GM21381 (cell line): ENCODE data around the gene P2RX3.

Experiments used
- ATAC-seq: cut with Tn5 transposase; IDR thresholded peaks from one replicate; pipeline ENCODE4 v1.9.1; 2021; ENCODE audit warnings: mild to moderate bottlenecking, moderate library complexity; ENCODE audit not compliant: unreplicated experiment

The P2RX3 gene

DNA sequence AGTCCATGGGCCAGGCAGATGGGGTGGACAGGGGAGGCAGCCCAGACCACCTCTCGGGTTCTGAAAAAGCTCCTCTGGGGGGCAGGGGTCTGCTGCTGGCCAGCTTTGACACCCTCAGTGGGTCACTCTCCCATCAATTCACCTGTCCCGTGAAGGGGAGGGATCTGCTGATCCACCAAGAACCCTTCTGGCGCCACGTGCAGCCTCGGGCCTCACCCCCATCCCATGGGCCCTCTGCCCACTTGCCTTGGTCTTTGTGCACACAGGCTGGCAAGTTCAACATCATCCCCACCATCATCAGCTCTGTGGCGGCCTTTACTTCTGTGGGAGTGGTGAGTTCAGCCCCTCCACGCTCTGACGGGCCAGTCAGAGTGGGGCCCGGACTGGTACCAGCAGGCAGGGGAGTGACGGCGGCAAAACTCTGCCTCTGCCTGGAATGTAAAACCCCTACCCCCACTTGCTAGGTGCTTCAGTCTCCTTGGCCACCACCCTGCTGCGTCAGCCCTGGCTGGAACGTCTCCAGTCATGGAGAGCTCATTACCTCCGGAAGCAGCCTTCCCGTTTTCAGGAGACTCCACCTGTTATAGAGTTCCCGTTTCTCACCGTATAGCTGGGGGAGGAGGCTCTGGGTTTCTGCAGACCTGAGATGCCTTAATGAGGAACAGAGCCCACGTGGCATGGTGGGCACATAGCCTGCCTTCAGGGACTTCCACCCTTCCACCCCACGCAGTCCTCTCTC lies 30.1 kb downstream of the P2RX3 start:
- no peak for ATAC-seq

- ATAC-seq, result no peak
These were observed 30.7 kb downstream of the P2RX3 start for GRCh38 chr11:57368845-57369232.

DNA sequence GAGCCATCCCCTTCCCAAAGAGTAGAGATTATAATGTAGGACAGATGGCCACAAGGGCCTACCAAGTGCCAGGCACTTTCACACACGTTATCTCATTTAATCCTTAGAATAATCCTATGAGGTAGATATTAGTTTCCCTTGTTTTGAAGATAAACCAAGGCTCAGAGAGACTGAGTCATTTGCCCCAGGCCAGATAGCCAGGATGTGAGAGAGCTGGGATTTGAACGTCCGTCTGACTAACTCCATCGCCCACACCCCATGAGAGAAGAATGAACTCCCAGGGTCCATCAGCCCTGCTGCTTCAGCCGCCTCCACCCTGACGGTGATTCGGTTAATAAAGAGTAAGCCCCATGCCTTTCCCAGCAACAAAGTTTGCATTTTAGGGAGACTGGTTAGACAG lies 32.1 kb downstream of the P2RX3 start:
- no peak for ATAC-seq

DNA sequence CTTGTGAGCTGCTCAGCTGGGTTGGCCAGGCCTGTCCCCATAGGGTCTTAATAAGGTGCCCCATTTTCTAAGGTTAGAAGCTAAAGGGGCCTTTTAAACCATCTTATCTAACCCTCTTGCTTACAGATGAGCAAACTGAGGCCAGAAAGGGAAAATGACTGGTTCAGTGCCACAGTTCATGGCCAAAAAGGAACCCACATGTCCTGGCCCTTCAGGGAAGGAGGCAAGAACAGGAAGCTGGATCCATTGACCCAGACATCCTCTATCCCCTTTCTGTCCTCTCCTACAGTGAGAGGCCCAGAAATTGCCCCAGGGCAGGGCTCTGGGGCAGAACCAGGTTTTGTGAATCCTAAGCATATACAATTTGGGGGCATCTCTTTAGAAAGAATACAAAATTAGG lies 32.8 kb downstream of the P2RX3 start:
- no peak for ATAC-seq

DNA sequence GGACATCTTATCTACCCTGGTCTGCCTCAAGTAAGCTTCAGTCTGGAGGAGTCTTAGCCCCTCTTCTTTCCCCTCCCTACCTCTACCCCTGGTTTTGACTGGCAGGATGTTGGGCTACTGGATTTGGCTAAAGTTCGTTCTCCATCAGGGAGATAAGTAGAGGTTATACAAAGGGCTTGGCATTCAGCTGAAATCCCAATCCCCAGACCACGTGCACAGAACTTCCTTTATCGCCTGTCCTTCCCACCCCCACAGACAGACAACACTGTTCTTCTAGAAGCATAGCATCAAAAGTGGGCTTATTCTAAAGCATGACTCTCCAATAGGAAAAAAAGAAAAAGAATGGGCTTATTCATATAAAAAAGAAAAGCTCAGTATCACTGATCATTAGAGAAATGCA lies 35.0 kb downstream of the P2RX3 start:
- no peak for ATAC-seq

DNA sequence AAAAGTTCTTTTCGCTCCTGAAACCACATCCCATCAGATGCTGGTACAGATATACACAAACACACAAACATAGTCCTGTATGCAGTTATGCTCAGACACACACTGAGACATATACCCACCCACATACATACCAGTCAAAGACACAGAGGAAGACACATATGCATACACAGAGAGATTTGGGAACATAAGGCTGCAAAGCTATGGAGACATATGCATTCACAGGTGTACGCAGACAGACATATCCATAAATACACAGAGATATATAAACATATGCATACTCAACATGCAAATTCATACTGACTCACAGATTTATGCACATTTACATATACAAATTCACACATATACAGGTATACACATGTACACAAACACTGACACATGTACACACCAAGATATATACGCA lies 36.8 kb downstream of the P2RX3 start:
- ATAC-seq, result no peak

DNA sequence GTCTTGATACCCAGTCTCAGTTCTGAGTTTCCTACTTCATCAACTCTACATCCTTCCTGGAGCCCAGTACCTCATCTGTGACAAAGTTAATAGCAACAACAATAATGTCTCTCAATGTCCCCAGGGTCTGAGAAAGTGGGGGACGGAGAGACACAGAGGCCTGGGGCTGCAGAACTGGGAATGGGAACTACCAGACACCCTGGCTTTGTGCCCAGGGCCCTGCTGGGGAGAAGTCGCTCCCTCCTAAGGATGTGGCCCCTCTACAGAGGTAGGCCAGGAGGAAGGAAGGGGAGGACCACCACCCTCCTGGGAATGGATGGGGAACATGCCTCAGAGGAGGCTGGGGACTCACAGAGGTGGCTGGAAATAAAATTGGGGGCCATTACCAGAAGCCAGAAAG lies 37.3 kb downstream of the P2RX3 start:
- ATAC-seq, result no peak

GRCh38 chr11:57376095-57377090 lies 38.2 kb downstream of the P2RX3 start:
- no peak for ATAC-seq

- no peak for ATAC-seq
These were observed 39.0 kb downstream of the P2RX3 start for GRCh38 chr11:57377107-57377506.

DNA sequence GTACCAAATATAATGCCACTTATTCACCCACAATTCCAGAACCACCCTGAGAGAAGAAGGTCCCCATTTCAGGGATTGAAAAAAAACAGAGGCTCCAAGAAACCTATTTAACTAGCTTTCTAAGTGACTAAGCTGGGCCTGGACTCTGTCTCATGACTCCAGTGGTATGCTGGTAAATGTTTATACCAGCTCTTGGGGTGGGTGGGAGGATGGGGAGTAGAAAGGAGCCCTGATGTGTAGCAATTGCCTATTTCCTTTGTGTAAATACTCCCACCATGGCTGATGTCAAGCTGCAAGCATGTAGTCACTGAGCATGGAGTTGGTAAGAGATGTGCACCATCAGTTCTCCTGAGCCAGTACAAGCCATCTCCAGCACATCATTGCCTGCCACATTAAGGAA lies 40.0 kb downstream of the P2RX3 start:
- ATAC-seq, result no peak

- no peak for ATAC-seq
These were observed 41.6 kb downstream of the P2RX3 start for GRCh38 chr11:57379732-57380131.

DNA sequence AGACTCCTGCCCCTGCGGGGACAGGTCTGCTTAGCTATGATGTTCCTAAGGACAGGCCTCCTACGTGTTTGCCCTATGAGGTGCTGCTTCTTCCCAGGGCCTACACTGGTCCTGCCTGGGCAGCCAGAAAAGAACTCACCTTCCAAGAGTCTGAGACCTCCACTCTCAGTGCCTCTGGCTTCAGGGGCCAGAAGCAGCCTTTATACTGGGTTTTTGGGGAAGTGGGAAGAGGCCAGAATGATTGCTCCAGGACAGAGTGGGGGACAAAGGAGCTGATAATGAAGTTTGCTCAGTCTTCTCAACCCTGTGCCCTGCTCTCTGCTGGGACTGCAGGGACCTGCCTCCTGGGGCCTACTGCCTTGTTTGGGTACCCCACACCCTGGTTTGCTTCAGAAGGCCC lies 42.8 kb downstream of the P2RX3 start, which contains the start of gene PRG3:
Gene PRG3, minus strand, starts transcription at position 176 of the 400 bp plus-strand sequence. CDS start 442 bp downstream, outside the sequence.
- no peak for ATAC-seq

- no peak for ATAC-seq
These were observed 48.2 kb downstream of the P2RX3 start for GRCh38 chr11:57386178-57386940.

GRCh38 chr11:57387289-57388030 lies 49.3 kb downstream of the P2RX3 start:
- no peak for ATAC-seq

DNA sequence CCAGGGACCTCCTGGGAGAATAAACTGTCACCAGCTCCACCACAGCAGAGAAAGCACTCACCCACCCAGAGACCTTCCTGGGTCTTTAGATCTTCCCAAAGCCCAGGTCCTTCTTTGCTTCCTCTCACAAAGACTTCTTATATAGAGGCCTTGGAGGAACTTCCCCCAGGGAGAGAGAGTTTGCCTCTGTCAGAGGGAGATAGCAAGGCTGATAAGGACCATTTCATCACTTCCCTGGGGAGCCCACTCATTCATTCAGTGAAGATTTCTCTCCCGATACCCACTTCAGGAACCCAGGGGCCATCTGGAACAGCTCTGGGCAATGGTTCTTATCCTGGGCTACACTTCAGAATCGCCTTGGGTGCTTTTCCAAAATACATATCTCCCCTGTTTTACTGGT lies 52.4 kb downstream of the P2RX3 start, which contains the start of gene PRG2:
Gene PRG2, minus strand, starts transcription at position 116 of the 400 bp plus-strand sequence. CDS start 706 bp downstream, outside the sequence.
- ATAC-seq, result no peak

DNA sequence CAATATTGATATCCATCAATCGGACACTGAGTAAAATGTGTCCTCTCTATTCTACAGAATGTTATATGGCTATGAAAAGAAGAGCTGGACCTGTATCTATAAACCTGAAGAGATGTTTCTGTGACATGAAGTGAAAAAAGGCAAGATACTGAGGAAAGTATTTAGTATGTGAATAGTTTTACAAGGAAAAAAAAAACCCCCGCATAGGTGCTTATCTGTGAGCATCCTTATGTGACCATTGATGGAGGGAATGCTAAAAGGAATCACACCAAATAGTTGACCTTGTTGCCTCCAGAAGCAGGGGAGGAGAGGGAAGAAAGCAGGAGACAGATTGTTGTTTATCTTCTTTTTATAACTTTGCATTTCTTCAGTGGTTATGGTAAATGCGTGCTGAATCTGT lies 53.0 kb downstream of the P2RX3 start:
- ATAC-seq, result no peak

- no peak for ATAC-seq
These were observed 53.4 kb downstream of the P2RX3 start for GRCh38 chr11:57391539-57391938.

GRCh38 chr11:57392066-57392762 lies 54.1 kb downstream of the P2RX3 start:
- ATAC-seq, result no peak

DNA sequence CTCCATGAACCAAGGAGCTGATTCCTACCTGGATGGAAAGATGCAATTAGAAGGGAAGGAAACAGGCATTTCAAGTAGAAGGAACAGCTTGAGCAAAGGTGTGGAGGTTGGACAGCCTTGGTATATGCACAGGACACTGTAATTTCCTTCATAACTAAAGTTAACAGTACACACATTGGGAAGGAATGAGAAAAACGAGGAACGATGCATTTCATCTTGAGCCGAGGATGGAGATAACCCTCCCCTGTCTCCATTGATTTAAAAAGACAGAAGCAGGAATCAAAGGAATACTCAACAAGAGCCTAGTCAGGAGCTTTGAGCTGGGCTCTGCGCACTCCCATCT lies 54.6 kb downstream of the P2RX3 start:
- ATAC-seq, result no peak
